SH-SY5Y (cell line): ENCODE data around the gene IL1A.

Experiments
- GATA2 ChIP-seq: IDR thresholded peaks from 2 replicates; pipeline ENCODE4 v1.6.1; 2011; ENCODE audit warnings: mild to moderate bottlenecking, low read depth, low read length
- GATA3 ChIP-seq: IDR thresholded peaks from 2 replicates; pipeline ENCODE4 v1.6.1; 2011; ENCODE audit warnings: low read depth, mild to moderate bottlenecking, low read length, moderate library complexity

DNA sequence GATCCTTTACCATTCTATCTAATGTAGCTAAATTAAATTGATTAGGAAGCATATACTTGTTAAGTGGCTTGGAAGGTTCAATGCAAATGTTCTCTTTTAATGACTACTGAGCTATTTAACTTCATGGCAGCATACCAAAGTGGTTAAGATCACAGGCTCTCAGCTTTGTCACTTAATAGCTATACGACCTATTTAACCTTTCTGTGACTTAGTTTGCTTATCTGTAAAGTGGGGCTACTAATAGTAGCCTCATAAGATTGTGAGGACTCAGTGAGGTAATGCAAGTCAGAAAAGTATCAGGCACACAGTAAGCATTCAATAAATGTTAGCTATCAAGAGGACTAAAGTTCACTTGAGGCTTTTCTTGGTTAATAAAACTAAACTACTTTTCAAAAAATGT is 24.1 kb downstream of the IL1A start:
- TF ChIP-seq GATA3 (no peak), GATA2 (no peak)
